Measurements from ENCODE around the gene SEC22C. TPM values are rescaled to one million over a fixed set of nuclear protein-coding genes. Genes with fewer than 3 reads are reported as not detected.
"Not testable (repeated sequence)": the region's sequence is repeated elsewhere in the genome, so short reads cannot be mapped to it uniquely, and the experiment has no call there.

The SEC22C gene
- total RNA-seq, 2 experiments from 2014 or later, result 40.0 to 42.3 TPM

DNA sequence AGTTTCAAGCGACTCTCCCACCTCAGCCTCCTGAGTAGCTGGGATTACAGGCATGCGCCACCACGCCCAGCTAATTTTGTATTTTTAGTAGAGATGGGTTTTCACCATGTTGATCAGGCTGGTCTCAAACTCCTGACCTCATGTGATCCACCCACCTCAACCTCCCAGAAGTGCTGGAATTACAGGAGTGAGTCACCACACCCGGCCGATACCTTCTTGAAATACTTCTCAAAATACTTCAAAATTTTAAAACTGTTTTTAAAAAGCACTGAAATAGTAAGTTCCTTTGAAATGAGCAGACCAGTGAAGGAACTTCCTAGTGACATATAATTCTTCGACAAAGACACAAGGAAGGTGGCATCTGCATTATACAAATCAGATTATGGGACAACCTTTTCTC is 24.9 kb downstream of the SEC22C start:
- Mint-ChIP-seq H3K36me3 (peaks cover 28% of the 10 kb centered on the region), H3K4me1 (peaks cover 16% of the 10 kb centered on the region), H3K4me3 (peak overlapping the region; percentile 14), H3K27ac (peak overlapping the region; percentile 61)
- not testable (repeated sequence) for H3K9me3 Mint-ChIP-seq, H3K27me3 Mint-ChIP-seq, DNase-seq

DNA sequence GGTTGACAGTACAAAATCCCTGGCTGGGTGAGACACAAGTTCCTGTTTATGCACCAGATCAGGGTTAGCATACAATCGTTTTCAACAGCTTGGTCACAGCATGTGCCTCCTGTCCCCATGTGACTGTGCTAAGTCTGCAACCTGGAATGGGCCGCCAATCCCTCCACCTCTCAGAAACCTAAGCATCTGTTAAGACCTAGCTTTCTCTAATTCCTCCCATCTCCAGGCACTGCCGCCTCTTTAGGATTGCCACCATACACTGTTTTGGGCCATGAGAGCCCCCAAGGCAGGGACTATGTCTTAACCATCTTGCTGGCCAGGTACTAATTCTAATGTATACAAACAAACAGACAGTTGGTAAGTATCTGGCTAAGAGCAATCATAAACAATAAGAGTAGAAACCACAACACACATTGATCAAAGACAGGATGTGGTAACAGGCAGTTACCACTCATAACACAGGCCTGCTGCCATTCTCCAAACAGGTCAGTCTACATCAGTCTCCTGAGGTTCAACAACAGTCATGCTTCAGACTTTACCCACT is 25.6 kb downstream of the SEC22C start:
- H3K27me3 Mint-ChIP-seq, result no peaks in the 10 kb centered on the region
- peak overlapping the region; percentile 65 for H3K27ac Mint-ChIP-seq
- no peak for DNase-seq
- peaks cover 28% of the 10 kb centered on the region for H3K36me3 Mint-ChIP-seq
- H3K4me1 Mint-ChIP-seq, result peaks cover 16% of the 10 kb centered on the region
- no peaks in the 10 kb centered on the region for H3K9me3 Mint-ChIP-seq
- H3K4me3 Mint-ChIP-seq, result no peak overlapping the region

DNA sequence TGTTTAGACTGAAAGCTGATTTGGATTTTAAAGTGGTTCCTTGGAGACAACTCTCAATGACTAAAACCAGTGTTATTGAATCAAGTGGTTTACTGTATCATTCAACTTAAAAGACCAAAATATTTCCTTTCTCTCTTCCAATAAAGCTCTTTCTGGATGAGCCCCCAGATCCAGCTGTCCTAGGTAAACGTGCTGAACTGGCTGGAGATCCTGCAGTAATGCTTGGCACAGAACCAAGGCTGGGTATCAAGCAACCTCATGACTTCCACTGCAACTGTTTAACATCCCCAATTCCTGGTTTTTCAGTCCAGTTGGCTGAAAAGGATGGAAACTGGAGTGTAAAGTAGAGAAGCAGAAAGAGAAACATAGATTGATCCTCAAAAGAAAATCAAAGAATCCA is 28.9 kb downstream of the SEC22C start:
- Mint-ChIP-seq H3K4me1 (peaks cover 16% of the 10 kb centered on the region), H3K9me3 (no peaks in the 10 kb centered on the region), H3K4me3 (no peak overlapping the region), H3K27ac (no peak overlapping the region), H3K27me3 (no peaks in the 10 kb centered on the region), H3K36me3 (peaks cover 20% of the 10 kb centered on the region)
- no peak for DNase-seq

DNA sequence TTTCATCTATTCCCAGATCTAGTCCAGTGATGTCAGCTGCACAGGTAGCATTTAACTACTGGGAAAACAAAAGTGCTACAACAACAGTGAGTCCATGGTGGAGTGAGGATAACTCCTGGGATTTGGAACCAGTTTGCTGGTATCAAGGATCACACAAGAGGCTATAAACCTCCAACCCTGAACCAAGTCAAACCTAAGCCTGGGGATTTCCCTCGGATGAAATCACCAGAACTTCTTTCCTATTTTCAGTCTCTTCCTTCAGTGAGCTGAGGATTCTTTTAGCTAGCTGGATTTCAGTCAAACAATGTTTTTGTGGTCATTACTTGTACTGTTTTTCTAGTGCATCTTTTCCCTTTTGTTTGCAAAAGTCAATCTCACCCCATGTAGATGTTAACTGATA is 31.5 kb downstream of the SEC22C start:
- H3K9me3 Mint-ChIP-seq, result no peaks in the 10 kb centered on the region
- no peak for DNase-seq
- H3K4me1 Mint-ChIP-seq, result no peaks in the 10 kb centered on the region
- H3K4me3 Mint-ChIP-seq, result no peak overlapping the region
- H3K27me3 Mint-ChIP-seq, result no peaks in the 10 kb centered on the region
- H3K36me3 Mint-ChIP-seq, result peaks cover 4% of the 10 kb centered on the region
- no peak overlapping the region for H3K27ac Mint-ChIP-seq

DNA sequence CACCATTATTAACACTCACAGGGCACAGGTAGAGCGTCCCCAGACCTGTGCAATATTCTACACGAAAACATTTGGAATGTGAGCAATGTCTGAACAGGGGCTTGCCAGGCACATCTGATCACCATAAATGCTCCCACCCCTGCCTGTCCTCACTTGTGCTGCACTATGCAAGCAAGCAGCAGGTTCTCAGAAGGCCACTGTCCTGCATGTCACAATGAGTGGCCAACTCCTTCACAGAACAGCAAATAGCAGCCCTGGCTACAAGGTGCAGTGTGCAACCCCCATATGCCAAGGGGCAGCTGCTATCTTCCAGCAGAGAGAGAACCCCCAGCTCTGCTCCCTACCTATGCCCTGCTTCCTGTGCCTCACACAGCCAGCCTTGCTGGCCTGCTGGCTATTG is 32.6 kb downstream of the SEC22C start:
- Mint-ChIP-seq H3K9me3 (no peaks in the 10 kb centered on the region), H3K27me3 (no peaks in the 10 kb centered on the region), H3K4me1 (no peaks in the 10 kb centered on the region), H3K4me3 (no peak overlapping the region), H3K27ac (no peak overlapping the region), H3K36me3 (peaks cover 3% of the 10 kb centered on the region)
- DNase-seq, result no peak

DNA sequence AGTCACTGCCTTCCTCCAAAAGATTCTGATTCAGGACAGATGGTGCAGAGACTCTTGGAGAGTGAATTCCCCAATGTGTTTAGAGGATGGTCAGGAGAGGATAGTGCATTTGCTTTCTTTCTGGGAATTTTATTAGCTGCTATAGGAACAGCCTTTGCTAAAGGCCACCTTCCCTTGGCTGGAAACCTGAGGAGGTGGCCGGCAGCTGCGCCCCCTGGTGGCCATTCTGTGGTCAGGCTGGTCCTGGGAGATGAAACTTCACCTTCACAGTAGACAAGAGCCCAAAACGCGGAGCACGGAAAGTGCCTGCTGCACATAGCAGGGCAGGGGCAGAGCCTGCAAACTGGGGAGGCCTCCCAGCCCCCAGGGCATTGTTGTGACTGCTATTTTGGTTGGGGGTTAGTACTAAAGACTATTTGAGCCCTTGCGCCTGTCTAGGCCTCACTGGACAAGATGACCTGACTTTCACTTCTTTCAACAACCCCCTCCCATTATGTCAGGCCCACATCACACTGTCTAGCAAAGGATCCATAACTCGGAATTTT is 34.3 kb downstream of the SEC22C start:
- Mint-ChIP-seq H3K36me3 (peaks cover 1% of the 10 kb centered on the region), H3K4me1 (no peaks in the 10 kb centered on the region), H3K4me3 (no peak overlapping the region), H3K9me3 (no peaks in the 10 kb centered on the region), H3K27ac (no peak overlapping the region), H3K27me3 (no peaks in the 10 kb centered on the region)
- peak; percentile 47 for DNase-seq

DNA sequence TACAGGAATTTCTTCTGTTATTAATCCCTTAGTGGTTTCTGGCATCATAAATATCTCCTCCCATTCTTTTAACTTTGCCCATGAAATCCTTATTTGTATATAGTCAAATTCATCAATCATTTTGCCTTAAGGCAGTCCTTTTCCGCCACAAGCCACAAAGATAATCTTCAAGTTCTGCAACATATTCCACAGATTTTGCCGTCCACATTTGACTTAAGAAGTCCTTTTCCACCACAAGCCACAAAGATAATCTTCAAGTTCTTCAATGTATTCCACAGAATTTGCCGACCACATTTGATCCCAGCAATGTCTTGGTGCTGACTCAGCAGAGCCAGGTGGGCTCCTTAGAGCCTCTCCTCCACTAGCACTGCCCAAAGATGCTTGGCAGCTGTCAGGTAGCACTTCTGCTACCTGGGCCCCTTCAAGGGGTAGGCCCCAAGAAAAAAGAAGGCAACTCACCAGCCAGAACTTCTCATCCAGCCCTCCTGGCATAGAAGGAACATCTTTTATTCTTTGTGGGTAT is 35.0 kb downstream of the SEC22C start:
- Mint-ChIP-seq H3K27ac (no peak overlapping the region), H3K4me1 (no peaks in the 10 kb centered on the region), H3K36me3 (peaks cover 1% of the 10 kb centered on the region), H3K9me3 (no peaks in the 10 kb centered on the region), H3K27me3 (no peaks in the 10 kb centered on the region), H3K4me3 (no peak overlapping the region)
- no peak for DNase-seq

DNA sequence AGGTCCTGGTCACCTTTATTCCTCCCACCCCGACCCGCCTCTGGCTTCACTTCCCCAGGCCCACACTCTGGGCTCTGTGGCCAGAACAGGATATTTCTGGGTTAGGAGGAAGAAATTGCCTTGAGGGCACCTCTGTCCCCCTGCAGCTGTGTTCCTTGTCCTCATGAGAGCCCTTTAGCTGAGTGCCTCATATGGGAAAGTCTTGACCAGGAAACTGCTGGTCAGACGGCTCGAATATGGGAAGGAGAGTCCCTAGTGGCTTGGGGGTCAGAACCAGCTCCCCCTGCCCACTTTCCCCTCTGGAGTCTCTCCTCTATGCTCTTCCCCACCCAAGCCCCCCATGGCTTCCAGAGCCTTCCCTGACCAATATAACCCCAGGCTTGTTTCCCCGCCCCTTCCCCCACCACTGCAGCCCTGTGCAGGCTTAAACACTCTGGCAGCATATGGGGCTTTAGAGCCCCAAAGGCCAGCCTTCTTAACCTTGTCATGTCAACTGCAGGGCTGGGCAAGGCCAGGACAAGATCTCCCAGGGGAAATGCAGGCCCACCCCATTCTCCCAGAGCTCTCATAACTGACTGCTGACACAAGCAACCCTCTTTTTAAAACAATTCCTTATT is 36.4 kb downstream of the SEC22C start:
- H3K4me3 Mint-ChIP-seq, result no peak overlapping the region
- no peak for DNase-seq
- no peaks in the 10 kb centered on the region for H3K27me3 Mint-ChIP-seq
- H3K9me3 Mint-ChIP-seq, result no peaks in the 10 kb centered on the region
- no peak overlapping the region for H3K27ac Mint-ChIP-seq
- H3K4me1 Mint-ChIP-seq, result no peaks in the 10 kb centered on the region
- H3K36me3 Mint-ChIP-seq, result no peaks in the 10 kb centered on the region

DNA sequence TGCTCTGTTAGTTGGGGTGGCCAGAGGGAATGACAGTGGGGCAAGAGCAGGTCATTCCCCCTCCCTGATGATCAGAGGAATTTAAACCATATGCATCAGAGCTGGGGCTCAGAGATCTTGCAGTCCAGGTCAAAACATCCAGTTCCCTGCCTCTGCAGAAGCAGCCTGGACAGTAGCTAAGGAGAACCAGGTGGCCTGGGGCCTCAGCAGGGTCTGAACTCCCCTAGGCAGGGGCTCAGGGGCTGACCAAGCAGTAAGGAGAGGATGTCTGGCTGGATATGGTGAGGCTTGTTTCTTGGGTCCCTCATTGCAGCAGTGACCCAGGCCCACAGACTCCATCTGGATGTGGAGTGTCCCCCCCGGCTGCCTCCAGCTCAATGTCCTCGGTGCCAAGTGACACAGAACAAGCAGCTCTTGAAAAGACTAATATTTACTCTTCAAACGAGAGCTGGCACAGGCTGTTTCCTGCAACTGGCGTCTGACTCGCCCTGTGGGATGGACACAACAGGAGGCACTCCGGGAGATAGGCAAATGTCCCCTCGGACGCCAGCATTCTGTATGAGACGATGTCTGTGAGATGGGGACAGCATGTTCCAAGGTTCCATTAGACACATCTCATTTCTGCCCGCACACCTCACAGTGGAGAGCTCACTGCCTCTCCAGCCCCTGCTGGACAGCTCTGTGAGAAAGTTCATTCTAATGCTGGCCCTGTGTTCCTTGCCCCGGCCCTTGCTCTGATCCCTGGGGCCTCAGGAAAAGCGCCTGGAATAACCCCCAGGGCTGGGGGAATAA is 37.1 kb downstream of the SEC22C start:
- H3K36me3 Mint-ChIP-seq, result no peaks in the 10 kb centered on the region
- H3K4me3 Mint-ChIP-seq, result no peak overlapping the region
- no peak overlapping the region for H3K27ac Mint-ChIP-seq
- H3K4me1 Mint-ChIP-seq, result no peaks in the 10 kb centered on the region
- H3K27me3 Mint-ChIP-seq, result no peaks in the 10 kb centered on the region
- no peaks in the 10 kb centered on the region for H3K9me3 Mint-ChIP-seq
- DNase-seq, result no peak

DNA sequence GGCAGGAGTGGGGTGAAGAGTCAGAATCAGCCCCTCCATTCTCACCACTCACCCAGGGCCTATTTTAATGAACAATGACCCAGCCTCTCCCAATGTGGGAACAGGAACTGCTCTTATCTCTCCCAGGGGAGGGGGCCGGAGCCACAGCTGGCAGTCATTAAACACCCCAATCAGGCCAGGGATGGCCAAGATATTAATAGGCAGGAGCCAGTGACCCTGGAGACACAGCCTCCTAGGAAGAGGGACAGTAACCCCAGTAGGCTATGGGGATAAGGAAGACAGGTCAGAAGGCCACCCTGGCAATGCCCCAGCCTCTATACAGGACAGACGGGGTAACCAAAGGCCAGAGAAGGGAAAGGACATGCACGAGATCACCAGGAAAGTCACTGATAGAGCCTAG is 40.7 kb downstream of the SEC22C start:
- Mint-ChIP-seq H3K27me3 (no peaks in the 10 kb centered on the region), H3K4me3 (no peak overlapping the region), H3K9me3 (no peaks in the 10 kb centered on the region), H3K27ac (no peak overlapping the region), H3K36me3 (no peaks in the 10 kb centered on the region), H3K4me1 (peaks cover 4% of the 10 kb centered on the region)
- DNase-seq, result no peak

DNA sequence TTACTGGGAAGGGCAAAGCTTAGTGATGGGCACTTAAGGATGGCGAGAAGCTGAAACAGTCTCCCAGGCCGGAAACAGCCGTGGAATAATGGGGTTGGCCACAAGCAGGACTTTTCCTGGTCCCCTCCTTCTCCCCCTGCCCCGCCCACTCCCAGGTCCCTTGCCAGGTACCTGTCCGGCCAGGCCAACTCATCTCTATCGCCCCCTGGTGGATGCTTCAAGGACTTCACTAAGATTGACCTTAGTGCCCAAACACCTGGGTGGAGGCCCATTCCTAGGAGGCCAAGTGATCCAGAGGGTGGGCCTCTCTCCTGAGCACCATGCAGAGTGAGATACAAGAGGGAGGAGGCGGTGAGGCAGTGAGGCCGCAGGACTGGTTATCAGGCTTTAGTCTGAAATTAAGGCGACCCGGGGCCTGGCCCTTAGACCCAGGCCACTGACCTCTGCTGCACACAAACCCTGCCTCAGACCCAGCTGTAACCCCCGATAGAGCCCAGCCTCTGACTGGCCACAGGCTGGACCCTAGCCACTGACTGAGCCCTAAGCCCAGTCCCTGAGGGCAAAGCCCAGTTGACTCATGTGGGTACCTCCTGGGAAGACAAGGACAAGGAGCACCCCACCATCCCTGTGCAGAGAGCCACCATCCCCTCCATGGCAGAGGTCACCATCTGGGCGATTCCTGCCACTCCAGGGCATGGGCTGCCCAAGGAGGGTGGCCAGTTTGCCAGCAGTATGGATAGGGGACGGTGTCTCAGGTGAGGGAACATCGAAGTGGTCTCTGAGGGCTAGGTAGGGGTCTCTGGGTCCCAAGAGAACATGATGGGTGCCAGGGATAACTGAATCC is 41.7 kb downstream of the SEC22C start:
- Mint-ChIP-seq H3K27ac (no peak overlapping the region), H3K36me3 (no peaks in the 10 kb centered on the region), H3K4me1 (peaks cover 4% of the 10 kb centered on the region), H3K9me3 (no peaks in the 10 kb centered on the region), H3K4me3 (no peak overlapping the region), H3K27me3 (no peaks in the 10 kb centered on the region)
- peak; percentile 63 for DNase-seq

DNA sequence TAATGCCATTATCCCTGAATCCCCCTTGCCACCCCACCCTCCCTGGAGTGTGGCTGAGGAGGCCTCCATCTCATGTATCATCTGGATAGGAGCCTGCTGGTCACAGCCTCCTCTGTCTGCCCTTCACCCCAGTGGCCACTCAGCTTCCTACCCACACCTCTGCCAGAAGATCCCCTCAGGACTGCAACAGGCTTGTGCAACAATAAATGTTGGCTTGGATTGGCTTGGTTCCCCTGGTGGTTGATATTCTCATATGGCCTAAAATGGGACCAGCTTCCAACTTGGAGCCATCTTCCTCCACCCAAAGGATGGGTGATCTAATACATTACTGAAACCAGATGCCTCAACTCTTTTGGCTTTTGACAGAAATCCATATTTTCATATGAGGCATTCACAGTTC is 44.4 kb downstream of the SEC22C start:
- no peaks in the 10 kb centered on the region for H3K9me3 Mint-ChIP-seq
- H3K27me3 Mint-ChIP-seq, result no peaks in the 10 kb centered on the region
- peaks cover 1% of the 10 kb centered on the region for H3K36me3 Mint-ChIP-seq
- H3K27ac Mint-ChIP-seq, result peak overlapping the region; percentile 11
- H3K4me3 Mint-ChIP-seq, result no peak overlapping the region
- H3K4me1 Mint-ChIP-seq, result peaks cover 14% of the 10 kb centered on the region
- no peak for DNase-seq

DNA sequence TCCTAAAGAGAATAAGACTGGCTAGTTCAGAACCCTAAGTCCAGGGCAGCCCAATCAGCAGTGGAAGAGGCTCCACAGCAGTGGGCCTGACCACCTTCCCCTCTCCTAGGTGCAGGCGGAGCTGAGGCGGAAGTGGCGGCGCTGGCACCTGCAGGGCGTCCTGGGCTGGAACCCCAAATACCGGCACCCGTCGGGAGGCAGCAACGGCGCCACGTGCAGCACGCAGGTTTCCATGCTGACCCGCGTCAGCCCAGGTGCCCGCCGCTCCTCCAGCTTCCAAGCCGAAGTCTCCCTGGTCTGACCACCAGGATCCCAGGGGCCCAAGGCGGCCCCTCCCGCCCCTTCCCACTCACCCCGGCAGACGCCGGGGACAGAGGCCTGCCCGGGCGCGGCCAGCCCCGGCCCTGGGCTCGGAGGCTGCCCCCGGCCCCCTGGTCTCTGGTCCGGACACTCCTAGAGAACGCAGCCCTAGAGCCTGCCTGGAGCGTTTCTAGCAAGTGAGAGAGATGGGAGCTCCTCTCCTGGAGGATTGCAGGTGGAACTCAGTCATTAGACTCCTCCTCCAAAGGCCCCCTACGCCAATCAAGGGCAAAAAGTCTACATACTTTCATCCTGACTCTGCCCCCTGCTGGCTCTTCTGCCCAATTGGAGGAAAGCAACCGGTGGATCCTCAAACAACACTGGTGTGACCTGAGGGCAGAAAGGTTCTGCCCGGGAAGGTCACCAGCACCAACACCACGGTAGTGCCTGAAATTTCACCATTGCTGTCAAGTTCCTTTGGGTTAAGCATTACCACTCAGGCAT is 45.6 kb downstream of the SEC22C start:
- Mint-ChIP-seq H3K27me3 (no peaks in the 10 kb centered on the region), H3K9me3 (no peaks in the 10 kb centered on the region), H3K4me3 (no peak overlapping the region), H3K27ac (no peak overlapping the region), H3K36me3 (peaks cover 4% of the 10 kb centered on the region), H3K4me1 (peaks cover 22% of the 10 kb centered on the region)
- DNase-seq, result peak; percentile 35

Data from activated naive CD8-positive, alpha-beta T cell treated with anti-CD3 and anti-CD28 coated beads for 36 hours (primary cell).